GM21423 (cell line): ENCODE results near the gene NHEJ1.

ENCODE experiments used
- ATAC-seq: cut with Tn5 transposase; IDR thresholded peaks from one replicate; pipeline ENCODE4 v1.9.1; 2021; ENCODE audit warnings: mild to moderate bottlenecking, moderate library complexity; ENCODE audit not compliant: unreplicated experiment

The NHEJ1 gene

DNA sequence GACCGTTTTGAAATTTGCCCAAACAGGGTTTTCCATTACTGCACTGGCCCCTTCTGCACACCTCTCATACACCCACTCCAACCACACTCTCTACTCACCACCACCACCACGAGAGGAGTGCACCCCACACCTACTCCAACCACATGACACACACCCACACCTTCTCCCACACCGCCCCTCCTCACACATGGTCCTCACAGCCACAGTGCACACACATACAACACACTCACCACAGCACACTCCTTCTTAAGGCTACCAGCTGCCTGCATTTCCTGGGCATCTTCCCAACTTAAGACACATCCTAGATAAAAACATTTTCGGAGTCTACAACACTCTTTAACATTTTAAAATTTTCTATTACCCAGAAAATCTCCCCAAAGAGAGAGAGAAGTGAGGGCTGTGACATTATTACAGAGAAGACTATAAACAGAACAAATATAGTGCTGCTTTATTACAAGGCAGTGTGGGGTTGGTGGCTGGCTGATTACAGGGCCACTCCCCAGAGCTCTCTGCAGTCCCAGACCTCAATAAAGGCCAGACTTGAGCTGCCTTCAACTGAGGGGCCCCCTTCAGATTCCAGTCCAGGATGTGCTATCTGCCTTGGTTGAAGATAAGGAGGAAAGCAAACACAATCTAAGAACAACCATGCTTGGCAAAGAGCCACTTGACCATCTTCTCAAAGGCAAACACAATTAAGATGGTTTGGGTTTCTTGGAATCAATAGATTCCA is 36.1 kb downstream of the NHEJ1 start:
- ATAC-seq, result no peak

GRCh38 chr2:219123356-219124135 is 37.1 kb downstream of the NHEJ1 start:
- no peak for ATAC-seq

- ATAC-seq, result no peak
These were observed 38.2 kb downstream of the NHEJ1 start for GRCh38 chr2:219122202-219122980.

DNA sequence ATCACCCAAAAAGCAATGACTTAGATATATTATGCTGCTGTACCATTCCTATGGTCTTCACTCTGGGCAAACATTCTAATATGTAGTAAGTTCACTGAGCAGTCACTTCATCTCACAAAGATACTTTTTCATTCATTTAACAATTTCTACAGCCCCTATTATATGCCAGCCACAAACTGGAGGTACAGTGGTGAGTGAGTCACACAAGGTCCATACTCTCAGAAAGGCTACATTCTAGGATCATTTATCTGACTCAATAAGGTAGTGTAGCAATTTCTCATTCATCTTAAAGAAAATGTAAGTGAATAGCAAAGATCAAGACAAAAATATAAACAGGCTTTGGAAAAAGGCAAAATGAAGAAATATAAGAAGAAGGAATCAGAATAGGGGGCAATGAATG is 40.5 kb downstream of the NHEJ1 start:
- no peak for ATAC-seq

DNA sequence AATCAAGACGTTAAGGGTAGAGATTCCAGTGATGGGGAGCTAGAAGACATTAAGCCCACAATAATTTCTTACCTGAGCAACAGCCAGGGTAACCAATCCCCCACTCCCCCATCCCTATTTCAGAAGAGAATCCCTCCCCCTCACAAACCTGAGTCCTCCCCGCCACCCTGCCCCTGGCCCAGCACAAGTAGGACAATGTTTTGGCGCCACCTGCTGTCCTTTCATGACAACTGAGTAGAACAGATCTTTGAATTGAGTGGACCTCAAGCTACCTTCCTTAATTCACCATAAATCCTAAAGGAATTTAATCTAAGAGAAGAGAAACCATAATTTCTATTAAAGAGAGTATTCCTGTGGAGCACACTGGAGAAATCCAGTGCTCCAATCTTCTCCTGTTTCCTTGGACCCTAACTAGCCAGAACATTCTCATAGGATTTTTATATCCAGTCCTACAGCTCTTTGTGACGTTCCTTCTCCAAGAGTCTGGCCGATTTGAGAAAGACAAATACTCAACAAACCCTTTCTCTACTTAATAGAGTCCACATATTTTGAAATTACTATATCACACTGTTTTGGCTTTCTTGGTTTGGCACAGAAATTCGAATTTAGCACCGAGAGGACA is 41.1 kb downstream of the NHEJ1 start:
- no peak for ATAC-seq

- no peak for ATAC-seq
These were observed 42.1 kb downstream of the NHEJ1 start for GRCh38 chr2:219118504-219118903.

- no peak for ATAC-seq
These were observed 43.6 kb downstream of the NHEJ1 start for GRCh38 chr2:219116776-219117646.

GRCh38 chr2:219112651-219113338 is 47.8 kb downstream of the NHEJ1 start:
- ATAC-seq, result no peak

- no peak for ATAC-seq
These were observed 48.6 kb downstream of the NHEJ1 start for GRCh38 chr2:219112062-219112406.

- no peak for ATAC-seq
These were observed 49.1 kb downstream of the NHEJ1 start for GRCh38 chr2:219111375-219112061.

DNA sequence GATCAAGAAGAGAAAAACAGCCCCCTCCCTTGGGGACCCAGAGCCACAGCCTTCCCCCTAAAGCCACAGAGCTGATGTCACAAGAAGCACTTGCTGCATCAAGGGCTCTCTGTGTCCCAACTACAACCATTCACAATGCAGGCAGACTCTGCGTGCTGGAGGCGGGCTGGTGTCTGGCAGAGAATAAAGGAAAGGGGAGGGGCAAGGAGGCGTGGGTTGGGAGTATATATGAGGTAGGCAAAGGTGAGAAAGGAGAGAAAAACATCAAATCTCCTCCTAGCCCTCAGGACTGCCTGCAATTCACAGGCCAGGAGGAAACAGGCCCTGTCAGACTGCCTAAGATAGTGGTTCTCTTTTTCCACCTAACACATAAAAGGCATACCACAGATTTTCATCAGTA is 51.1 kb downstream of the NHEJ1 start:
- ATAC-seq, result no peak

GRCh38 chr2:219107758-219108157 is 52.9 kb downstream of the NHEJ1 start:
- no peak for ATAC-seq

GRCh38 chr2:219106251-219106650 is 54.4 kb downstream of the NHEJ1 start:
- ATAC-seq, result no peak

DNA sequence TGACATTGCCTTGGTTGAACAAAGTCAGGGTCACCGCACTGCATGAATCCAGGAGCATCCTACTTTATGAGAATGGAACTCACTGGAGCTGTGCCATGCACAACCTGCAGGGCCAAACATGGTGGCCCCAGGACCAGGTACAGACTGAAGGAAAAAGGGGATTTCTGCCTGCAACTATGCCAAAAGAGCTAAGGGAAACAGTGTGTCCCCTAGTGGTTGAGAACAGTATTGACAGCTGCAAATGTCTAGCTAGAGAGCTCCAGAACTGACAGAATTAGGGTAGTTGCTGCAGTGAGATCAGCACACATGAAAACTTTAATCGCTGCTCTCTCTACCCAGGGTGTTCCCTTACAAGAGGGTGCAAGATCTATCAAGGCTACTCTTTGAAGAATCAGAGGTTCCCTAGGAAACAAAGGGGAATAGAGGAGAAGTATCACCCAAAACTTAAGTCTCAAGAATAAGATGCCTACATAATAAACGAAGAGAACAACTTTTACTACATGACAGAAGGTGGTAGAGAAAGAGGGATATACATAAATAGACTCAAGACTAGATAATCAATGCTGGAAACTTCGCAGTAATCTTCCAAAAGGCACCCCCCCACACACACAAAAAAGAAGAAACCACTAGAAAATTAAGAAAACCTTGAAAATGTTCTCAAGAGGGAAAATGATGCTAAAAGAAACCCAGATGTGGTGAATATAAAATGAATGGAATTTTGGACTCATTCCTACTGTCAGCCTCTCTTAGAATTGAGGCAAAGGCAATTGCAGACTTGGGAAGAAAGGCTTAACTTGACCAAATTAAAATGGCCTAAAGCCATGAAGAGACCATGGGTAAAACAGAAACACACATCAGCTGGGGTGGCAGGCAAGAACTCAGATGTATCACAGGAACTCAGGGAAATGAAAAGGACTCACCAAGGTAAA is 56.2 kb downstream of the NHEJ1 start:
- peak; percentile 46 for ATAC-seq

DNA sequence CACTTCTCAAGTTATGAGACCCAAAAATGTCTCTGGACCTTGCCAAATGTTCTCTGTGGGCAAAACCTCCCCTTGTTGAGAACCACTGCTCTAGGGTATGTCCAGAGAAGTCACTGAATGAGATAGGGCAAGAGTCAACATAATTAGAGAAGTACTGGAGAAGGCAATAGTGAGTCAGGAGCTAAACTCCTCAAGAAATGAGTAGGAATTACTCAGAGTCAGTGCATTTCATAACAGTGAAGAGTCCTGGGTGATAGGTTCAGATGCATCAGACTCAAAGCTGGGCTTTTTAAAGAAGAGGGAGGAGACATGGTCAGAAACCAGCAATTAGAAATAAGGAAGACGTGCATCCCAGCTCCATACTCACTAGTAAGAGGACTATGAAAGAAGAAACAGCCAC is 61.3 kb downstream of the NHEJ1 start:
- ATAC-seq, result no peak

GRCh38 chr2:219095406-219095935 is 65.1 kb downstream of the NHEJ1 start:
- no peak for ATAC-seq

DNA sequence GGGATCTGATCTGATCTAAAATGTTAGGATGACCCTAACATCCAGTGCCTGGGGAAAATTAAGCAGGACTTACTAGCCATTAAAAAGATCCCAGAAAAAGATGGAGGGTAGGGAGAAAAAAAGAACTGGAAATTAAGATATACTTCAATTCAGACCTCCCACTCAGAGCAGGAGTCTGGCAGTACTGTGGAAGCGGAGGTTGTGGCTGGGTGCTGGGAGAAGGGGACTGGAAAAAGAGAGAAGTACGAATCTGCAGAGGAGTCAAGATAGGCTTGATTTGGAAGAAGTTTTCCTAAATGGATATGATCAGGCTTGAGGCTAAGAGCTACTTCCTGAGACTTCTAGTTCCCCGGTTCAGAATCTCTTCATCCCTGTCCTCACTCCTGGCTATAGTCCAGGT is 66.4 kb downstream of the NHEJ1 start:
- no peak for ATAC-seq
